Glutamatergic neuron (in vitro differentiated cells): ENCODE results near the gene PRPF40A. TPM values are rescaled to one million over a fixed set of nuclear protein-coding genes. Genes with fewer than 3 reads are reported as not detected.
A peak's percentile ranks its signal among the peaks of the same experiment; 100 is the strongest.
"Not testable (repeated sequence)": the region's sequence is repeated elsewhere in the genome, so short reads cannot be mapped to it uniquely, and the experiment has no call there.

Experiments used
- DNase-seq: peaks from one replicate; pipeline ENCODE4 v3.0.0; 2022
- H3K27ac Mint-ChIP-seq: one replicate; pipeline ENCODE4 v1.8.0; 2020; ENCODE audit warnings: mild to moderate bottlenecking, mixed read lengths, inconsistent platforms; ENCODE audit not compliant: unreplicated experiment
- H3K27me3 Mint-ChIP-seq: one replicate; pipeline ENCODE4 v1.8.0; 2020; ENCODE audit warnings: mild to moderate bottlenecking, moderate library complexity, mixed read lengths, inconsistent platforms; ENCODE audit not compliant: unreplicated experiment
- H3K36me3 Mint-ChIP-seq: one replicate; pipeline ENCODE4 v1.8.0; 2020; ENCODE audit warnings: mild to moderate bottlenecking, mixed read lengths, inconsistent platforms; ENCODE audit not compliant: unreplicated experiment
- H3K4me1 Mint-ChIP-seq: one replicate; pipeline ENCODE4 v1.8.0; 2020; ENCODE audit warnings: mild to moderate bottlenecking, low read depth, mixed read lengths, inconsistent platforms; ENCODE audit not compliant: unreplicated experiment
- H3K4me3 Mint-ChIP-seq: one replicate; pipeline ENCODE4 v1.8.0; 2020; ENCODE audit warnings: mild to moderate bottlenecking, mixed read lengths, inconsistent platforms; ENCODE audit not compliant: unreplicated experiment
- H3K9me3 Mint-ChIP-seq: one replicate; pipeline ENCODE4 v1.8.0; 2020; ENCODE audit warnings: mild to moderate bottlenecking, moderate library complexity, mixed read lengths, inconsistent platforms; ENCODE audit not compliant: unreplicated experiment
- CTCF ChIP-seq: fragments of 200-600 bp; sonication (generic); IDR thresholded peaks from one replicate; pipeline ENCODE4 v1.5.0; 2021; ENCODE audit not compliant: partially characterized antibody, unreplicated experiment
- total RNA-seq: library from RNA; stranded (reverse); fragmentation: NEBNext Ultra II Directional; extraction: Animal tissue kit (Norgen Biotek cat#: 25700); gene quantifications from one replicate; pipeline ENCODE4 v1.2.1, GENCODE V29; 2021; ENCODE audit not compliant: unreplicated experiment

Gene PRPF40A
- total RNA-seq, 1 donor from 2014 or later = 144 TPM

- H3K4me3 Mint-ChIP-seq = no peak overlapping the region
- no peak overlapping the region for H3K27ac Mint-ChIP-seq
- no peaks in the 10 kb centered on the region for H3K4me1 Mint-ChIP-seq
- DNase-seq = no peak
- H3K27me3 Mint-ChIP-seq = peaks cover 4% of the 10 kb centered on the region
- H3K9me3 Mint-ChIP-seq = peaks cover 5% of the 10 kb centered on the region
- TF ChIP-seq CTCF = peak; percentile 75
- H3K36me3 Mint-ChIP-seq = peaks cover 25% of the 10 kb centered on the region
These were observed 23.6 kb upstream of the PRPF40A start for GRCh38 chr2:152740743-152741328.

- H3K9me3 Mint-ChIP-seq, H3K4me1 Mint-ChIP-seq, DNase-seq, H3K4me3 Mint-ChIP-seq, H3K27me3 Mint-ChIP-seq, H3K27ac Mint-ChIP-seq: not testable (repeated sequence)
- H3K36me3 Mint-ChIP-seq = peaks cover 25% of the 10 kb centered on the region
These were observed 22.4 kb upstream of the PRPF40A start for GRCh38 chr2:152739705-152740104.

- H3K27me3 Mint-ChIP-seq = peaks cover 4% of the 10 kb centered on the region
- no peak for TF ChIP-seq CTCF
- H3K36me3 Mint-ChIP-seq = peaks cover 25% of the 10 kb centered on the region
- H3K9me3 Mint-ChIP-seq = peaks cover 5% of the 10 kb centered on the region
- no peaks in the 10 kb centered on the region for H3K4me1 Mint-ChIP-seq
- H3K27ac Mint-ChIP-seq = no peak overlapping the region
- no peak overlapping the region for H3K4me3 Mint-ChIP-seq
- DNase-seq = no peak
These were observed 21.2 kb upstream of the PRPF40A start for GRCh38 chr2:152738438-152738837.

- H3K36me3 Mint-ChIP-seq = peaks cover 25% of the 10 kb centered on the region
- not testable (repeated sequence) for H3K4me1 Mint-ChIP-seq, H3K27me3 Mint-ChIP-seq, H3K4me3 Mint-ChIP-seq, DNase-seq, H3K27ac Mint-ChIP-seq, H3K9me3 Mint-ChIP-seq
These were observed 20.2 kb upstream of the PRPF40A start for GRCh38 chr2:152737509-152737908.

DNA sequence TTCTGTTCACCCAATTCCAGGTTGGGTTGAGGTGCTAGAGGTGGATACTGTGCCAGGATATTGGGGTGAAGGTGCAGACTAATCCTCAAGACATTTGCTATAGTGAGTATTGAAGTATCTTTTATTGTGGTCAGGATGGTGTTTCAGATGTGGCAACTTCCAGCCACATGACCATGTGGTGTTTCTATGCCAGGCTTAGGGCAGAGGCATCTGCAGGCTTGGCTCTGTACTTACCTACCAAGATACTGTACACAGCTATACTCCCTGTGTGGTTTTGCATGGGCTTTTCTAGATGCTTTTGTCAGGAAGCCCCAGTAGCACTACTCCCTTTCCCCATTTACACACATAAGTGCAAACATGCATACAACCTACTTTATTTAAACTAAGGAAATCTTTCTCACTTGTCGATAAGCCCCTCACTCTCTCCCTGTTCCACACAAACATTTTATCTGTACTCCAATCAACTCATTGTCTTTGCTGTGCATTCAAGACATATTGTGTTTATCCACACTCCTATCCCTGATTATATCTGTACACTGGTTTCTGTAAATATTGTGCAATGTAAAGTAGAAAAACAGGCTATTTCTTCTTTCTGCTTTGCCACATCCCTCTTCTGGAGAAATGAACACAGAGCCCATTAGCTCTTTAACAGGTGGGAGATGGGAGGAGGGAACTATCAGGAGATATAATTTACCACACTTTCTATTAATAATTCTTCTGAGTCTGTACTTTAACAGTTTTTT is 13.5 kb upstream of the PRPF40A start:
- Mint-ChIP-seq H3K27me3 (no peaks in the 10 kb centered on the region), H3K4me1 (no peaks in the 10 kb centered on the region), H3K9me3 (no peaks in the 10 kb centered on the region), H3K27ac (no peak overlapping the region), H3K36me3 (no peaks in the 10 kb centered on the region), H3K4me3 (no peak overlapping the region)
- no peak for DNase-seq
- TF ChIP-seq CTCF = no peak

- no peaks in the 10 kb centered on the region for H3K36me3 Mint-ChIP-seq
- no peak overlapping the region for H3K27ac Mint-ChIP-seq
- H3K4me3 Mint-ChIP-seq = no peak overlapping the region
- no peaks in the 10 kb centered on the region for H3K27me3 Mint-ChIP-seq
- no peak for DNase-seq
- TF ChIP-seq CTCF = no peak
- no peaks in the 10 kb centered on the region for H3K9me3 Mint-ChIP-seq
- H3K4me1 Mint-ChIP-seq = no peaks in the 10 kb centered on the region
These were observed 12.6 kb upstream of the PRPF40A start for GRCh38 chr2:152729844-152730243.
